Memory B cell (primary cell): ENCODE results near the gene BUD23.
A peak's percentile ranks its signal among the peaks of the same experiment; 100 is the strongest.

Experiments
- ATAC-seq: fragments of 150-1000 bp; cut with Tn5 transposase; 2 replicates; pipeline ENCODE4 v1.10.0; 2021; ENCODE audit warnings: low read depth, mild to moderate bottlenecking, moderate library complexity
- DNase-seq, 2 donors: peaks; one replicate each; pipeline ENCODE4 v3.0.0; 2022; ENCODE audit warnings: low spot score in 2 of 2
- H3K27ac Mint-ChIP-seq: one replicate; pipeline ENCODE4 v1.8.0; 2022; ENCODE audit warnings: mild to moderate bottlenecking, moderate library complexity, mixed read lengths
- H3K27me3 Mint-ChIP-seq: one replicate; pipeline ENCODE4 v1.8.0; 2022; ENCODE audit warnings: mixed read lengths
- H3K36me3 Mint-ChIP-seq: one replicate; pipeline ENCODE4 v1.8.0; 2022; ENCODE audit warnings: mild to moderate bottlenecking, mixed read lengths
- H3K4me1 Mint-ChIP-seq: one replicate; pipeline ENCODE4 v1.8.0; 2022; ENCODE audit warnings: mixed read lengths
- H3K4me3 Mint-ChIP-seq: one replicate; pipeline ENCODE4 v1.8.0; 2022; ENCODE audit warnings: mild to moderate bottlenecking, moderate library complexity, mixed read lengths
- H3K9me3 Mint-ChIP-seq: one replicate; pipeline ENCODE4 v1.8.0; 2022; ENCODE audit warnings: mixed read lengths

BUD23 gene

DNA sequence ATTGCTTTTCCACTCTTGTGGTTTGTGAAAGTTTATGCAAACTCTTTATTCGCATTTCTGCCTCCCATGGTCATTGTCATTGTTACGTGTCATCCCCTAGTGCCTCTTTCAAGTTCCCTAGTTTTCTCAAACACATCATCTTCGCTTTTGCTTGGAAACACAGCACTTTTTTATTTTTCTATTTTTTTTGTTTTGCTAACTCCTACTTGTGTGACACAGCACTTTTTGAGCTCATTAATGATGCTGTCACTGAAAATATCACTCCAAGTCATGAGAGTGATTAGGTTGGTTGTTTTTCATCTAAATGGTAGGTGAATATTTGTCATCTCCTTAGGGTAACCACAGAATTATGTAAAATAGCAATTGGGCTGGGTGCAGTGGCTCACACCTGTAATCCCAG, 44.6 kb downstream of the BUD23 start:
- Mint-ChIP-seq H3K27ac (no peak overlapping the region), H3K27me3 (peaks cover 9% of the 10 kb centered on the region), H3K4me1 (no peaks in the 10 kb centered on the region), H3K4me3 (no peak overlapping the region), H3K36me3 (no peaks in the 10 kb centered on the region), H3K9me3 (no peaks in the 10 kb centered on the region)
- no peak for DNase-seq
- no peak for ATAC-seq

DNA sequence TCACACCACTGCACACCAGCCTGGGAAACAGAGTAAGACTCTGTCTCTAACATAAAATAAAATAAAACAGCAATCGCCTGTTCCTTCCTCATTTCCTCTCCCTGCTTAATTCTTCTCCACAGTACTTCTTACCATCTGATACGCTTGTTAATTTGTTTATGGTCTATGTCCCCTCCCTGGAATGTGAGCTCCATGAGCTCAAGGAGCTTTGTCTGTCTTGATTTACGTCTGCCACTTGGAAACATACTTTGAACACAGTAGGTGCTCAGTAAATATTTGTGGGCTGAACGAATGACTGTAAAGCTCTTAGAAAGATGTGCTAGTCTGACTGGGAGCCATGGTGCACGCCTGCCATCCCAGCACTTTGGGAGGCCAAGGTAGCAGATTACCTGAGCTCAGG, 45.2 kb downstream of the BUD23 start:
- Mint-ChIP-seq H3K36me3 (no peaks in the 10 kb centered on the region), H3K4me3 (no peak overlapping the region), H3K27ac (no peak overlapping the region), H3K9me3 (no peaks in the 10 kb centered on the region), H3K27me3 (peaks cover 9% of the 10 kb centered on the region), H3K4me1 (no peaks in the 10 kb centered on the region)
- ATAC-seq (no peak), DNase-seq (no peak)

DNA sequence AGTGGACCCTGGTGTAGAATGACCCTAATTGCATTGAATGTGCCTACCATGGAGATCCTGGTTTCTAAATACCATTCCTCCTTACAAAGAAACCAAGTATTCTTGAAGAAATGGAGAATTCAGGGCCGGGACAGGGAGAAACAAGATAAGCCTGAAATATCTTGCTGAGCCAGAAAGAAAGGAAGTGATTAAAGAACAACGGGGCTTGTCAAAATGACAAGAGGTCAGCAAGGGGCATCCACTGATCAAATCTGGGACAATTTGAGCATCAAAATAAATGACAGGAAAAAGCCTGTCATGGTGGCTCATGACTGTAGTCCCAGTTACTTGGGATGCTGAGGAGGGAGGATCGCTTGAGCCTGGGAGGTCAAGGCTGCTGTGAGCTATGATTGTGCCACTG, 47.1 kb downstream of the BUD23 start:
- no peak overlapping the region for H3K4me3 Mint-ChIP-seq
- peaks cover 8% of the 10 kb centered on the region for H3K27me3 Mint-ChIP-seq
- no peaks in the 10 kb centered on the region for H3K9me3 Mint-ChIP-seq
- no peak for ATAC-seq
- H3K36me3 Mint-ChIP-seq = no peaks in the 10 kb centered on the region
- DNase-seq = no peak
- peaks cover 4% of the 10 kb centered on the region for H3K4me1 Mint-ChIP-seq
- no peak overlapping the region for H3K27ac Mint-ChIP-seq

DNA sequence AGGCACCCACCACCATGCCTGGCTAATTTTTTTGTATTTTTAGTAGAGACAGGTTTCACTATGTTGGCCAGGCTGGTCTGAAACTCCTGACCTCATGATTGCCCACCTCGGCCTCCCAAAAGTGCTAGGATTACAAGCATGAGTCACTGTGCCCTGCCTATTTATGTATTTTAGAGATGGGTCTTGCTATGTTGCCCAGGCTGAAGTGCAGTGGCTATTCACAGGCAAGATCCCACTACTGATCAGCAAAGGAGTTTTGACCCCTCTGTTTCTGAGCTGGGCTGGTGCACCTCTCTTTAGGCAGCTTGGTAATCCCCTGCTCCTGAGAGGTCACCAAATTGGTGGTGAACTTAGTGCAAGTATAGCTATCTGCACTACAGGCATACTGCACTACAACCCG, 49.0 kb downstream of the BUD23 start:
- H3K36me3 Mint-ChIP-seq = no peaks in the 10 kb centered on the region
- DNase-seq (no peak), ATAC-seq (no peak)
- H3K9me3 Mint-ChIP-seq = no peaks in the 10 kb centered on the region
- H3K27me3 Mint-ChIP-seq = peaks cover 8% of the 10 kb centered on the region
- H3K4me1 Mint-ChIP-seq = peaks cover 4% of the 10 kb centered on the region
- H3K27ac Mint-ChIP-seq = no peak overlapping the region
- no peak overlapping the region for H3K4me3 Mint-ChIP-seq

DNA sequence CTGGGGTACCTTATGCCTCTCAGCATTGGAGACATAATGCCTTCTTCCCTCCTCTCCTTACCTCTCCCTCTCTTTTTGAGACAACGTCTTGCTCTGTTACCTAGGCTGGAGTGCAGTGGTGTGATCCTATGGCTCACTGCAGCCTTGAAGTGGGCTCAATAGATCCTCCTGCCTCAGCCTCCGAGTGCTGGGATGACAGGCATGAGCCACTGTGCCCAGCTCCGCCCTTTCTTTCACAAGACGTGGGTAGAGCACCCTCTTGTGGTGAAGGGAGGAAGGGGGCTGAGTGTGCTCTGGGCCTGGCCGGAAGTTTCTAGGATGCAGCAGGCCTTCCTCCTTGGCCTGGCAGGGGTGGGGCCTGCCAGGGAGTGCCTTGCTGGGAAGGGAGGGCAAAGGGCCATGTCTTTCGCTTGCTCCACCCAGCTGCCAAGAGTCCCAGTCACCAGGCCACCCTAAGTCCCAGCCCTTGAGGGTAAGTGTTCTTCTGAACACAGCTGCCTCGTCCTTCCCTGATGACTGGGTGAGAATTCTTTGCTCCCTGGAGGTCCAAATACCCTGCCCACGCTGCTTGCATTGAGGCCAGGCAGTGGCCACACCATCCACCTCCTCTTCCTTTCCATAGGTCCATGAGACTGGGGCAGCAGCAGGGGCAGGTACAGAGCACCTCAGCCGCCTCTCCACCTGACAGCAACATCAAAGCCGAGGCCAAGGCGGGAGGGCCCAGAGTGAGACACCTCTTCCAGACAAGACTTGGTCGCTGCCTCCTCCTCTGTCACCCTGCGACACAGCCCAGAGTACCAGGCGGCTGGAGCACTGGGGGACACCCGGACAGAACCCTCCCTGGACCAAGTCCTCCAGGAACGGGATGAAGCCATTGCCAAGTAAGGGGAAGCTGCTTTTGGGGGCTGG, 51.5 kb downstream of the BUD23 start:
- no peak overlapping the region for H3K27ac Mint-ChIP-seq
- H3K4me3 Mint-ChIP-seq = no peak overlapping the region
- H3K27me3 Mint-ChIP-seq = peaks cover 2% of the 10 kb centered on the region
- no peaks in the 10 kb centered on the region for H3K9me3 Mint-ChIP-seq
- ATAC-seq = peak; percentile 23
- H3K4me1 Mint-ChIP-seq = peaks cover 9% of the 10 kb centered on the region
- peak; percentile 68 to 71 for DNase-seq
- H3K36me3 Mint-ChIP-seq = no peaks in the 10 kb centered on the region

DNA sequence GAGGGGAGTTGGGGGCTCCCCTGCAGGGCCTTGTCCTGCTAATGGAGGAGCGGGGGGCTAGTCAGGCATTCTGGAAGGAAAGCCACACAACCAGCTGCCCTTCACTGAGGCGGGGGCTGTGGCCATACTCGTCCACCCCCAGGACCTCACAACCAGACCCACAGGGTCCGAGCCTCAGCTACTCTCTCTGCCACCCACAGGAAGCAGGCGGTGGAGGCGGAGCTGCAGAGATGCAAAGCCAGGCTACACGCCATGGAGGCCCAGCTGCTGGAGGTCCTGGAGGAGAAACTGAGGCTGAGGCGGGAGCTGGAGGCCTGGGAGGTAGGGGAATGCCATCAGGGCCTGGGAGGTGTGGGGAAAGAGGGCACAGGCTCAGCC, 52.1 kb downstream of the BUD23 start:
- no peaks in the 10 kb centered on the region for H3K36me3 Mint-ChIP-seq
- DNase-seq (no peak), ATAC-seq (no peak)
- H3K27me3 Mint-ChIP-seq = no peaks in the 10 kb centered on the region
- H3K4me3 Mint-ChIP-seq = no peak overlapping the region
- no peaks in the 10 kb centered on the region for H3K9me3 Mint-ChIP-seq
- H3K27ac Mint-ChIP-seq = no peak overlapping the region
- H3K4me1 Mint-ChIP-seq = peaks cover 9% of the 10 kb centered on the region

DNA sequence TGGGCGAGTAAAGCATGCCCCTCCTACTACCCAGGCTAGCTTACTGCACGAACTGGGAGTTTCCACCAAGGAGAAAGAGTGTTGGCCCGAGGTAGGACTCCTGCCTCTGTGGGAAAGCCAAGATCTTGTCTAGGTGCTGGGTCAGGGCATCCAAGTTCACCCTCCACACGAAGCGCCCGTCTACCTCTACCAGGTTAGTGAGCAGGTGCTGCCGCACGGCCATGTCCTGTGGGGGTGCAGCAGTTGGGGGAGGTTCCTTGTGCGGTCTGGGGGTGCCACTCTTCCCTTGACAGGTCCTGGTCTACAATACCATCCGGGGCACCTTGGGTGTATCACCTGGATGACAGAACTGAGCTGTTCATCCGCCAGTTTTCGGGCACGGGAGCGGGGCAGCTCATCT, 53.5 kb downstream of the BUD23 start:
- Mint-ChIP-seq H3K27ac (no peak overlapping the region), H3K27me3 (no peaks in the 10 kb centered on the region), H3K4me3 (peak overlapping the region; percentile 96), H3K9me3 (no peaks in the 10 kb centered on the region), H3K4me1 (peaks cover 9% of the 10 kb centered on the region), H3K36me3 (no peaks in the 10 kb centered on the region)
- no peak for ATAC-seq
- DNase-seq = no peak

DNA sequence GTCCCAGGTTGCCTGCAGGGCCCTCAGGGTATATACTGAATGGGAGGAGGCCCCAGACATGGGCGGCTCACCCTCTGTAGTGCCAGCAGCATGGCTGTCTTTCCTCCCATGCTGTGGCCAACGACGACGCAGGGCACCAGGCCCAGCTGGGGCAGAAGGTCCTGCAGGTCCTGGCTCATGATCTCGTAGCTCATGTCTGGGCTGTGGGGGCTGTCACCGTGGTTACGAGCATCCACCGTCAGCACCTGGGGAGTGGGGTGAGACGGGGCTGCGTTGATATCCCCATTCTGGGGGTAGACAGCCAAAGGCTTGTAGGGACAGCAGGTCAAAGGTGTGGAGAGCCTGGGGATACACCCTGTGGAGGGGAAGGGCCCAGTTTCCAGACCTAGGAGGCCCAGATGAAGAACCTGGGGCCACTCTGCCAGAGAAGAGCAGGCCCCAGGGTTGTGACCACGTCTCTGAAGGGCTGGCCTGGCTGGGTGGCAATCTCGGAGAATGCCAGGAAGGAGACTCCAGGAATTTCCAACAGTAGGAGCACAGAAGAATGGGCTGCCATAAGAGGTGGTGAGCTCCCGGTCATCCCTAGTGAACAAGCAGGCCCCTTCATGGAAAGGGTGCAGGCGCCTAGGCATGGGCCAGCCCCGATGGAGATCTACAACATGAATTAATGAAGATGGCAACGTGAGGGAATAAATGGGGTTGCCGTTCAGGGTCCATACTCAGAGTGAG, 54.3 kb downstream of the BUD23 start:
- Mint-ChIP-seq H3K4me1 (peaks cover 13% of the 10 kb centered on the region), H3K4me3 (peak overlapping the region; percentile 96), H3K27me3 (no peaks in the 10 kb centered on the region), H3K27ac (peak overlapping the region; percentile 93), H3K36me3 (no peaks in the 10 kb centered on the region), H3K9me3 (no peaks in the 10 kb centered on the region)
- DNase-seq = no peak
- ATAC-seq = no peak

DNA sequence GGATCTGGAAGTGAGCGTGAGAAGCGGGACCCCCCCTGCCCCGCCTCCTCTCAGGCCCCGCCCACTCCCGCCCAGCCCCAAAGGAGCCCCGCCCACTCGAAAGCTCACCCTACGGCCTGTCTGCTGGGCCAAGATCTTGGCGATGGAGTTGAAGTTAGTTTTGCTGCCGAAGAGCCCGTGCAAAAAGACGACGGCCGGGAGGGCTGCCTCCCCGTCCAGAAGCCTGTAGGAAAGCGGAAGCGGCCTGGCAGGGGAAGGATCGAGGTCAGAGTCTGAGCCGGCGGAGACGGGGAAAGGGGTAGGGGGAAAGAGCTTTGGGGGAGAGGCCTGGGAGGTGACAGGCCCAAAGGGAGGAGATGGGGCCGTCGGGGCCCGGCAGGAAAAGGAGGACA, 54.8 kb downstream of the BUD23 start:
- ATAC-seq = peak; percentile 11
- H3K36me3 Mint-ChIP-seq = no peaks in the 10 kb centered on the region
- peak overlapping the region; percentile 93 for H3K27ac Mint-ChIP-seq
- H3K27me3 Mint-ChIP-seq = no peaks in the 10 kb centered on the region
- no peaks in the 10 kb centered on the region for H3K9me3 Mint-ChIP-seq
- DNase-seq = peak in 1 of 2 donors; percentile 42
- peaks cover 17% of the 10 kb centered on the region for H3K4me1 Mint-ChIP-seq
- H3K4me3 Mint-ChIP-seq = peak overlapping the region; percentile 96

DNA sequence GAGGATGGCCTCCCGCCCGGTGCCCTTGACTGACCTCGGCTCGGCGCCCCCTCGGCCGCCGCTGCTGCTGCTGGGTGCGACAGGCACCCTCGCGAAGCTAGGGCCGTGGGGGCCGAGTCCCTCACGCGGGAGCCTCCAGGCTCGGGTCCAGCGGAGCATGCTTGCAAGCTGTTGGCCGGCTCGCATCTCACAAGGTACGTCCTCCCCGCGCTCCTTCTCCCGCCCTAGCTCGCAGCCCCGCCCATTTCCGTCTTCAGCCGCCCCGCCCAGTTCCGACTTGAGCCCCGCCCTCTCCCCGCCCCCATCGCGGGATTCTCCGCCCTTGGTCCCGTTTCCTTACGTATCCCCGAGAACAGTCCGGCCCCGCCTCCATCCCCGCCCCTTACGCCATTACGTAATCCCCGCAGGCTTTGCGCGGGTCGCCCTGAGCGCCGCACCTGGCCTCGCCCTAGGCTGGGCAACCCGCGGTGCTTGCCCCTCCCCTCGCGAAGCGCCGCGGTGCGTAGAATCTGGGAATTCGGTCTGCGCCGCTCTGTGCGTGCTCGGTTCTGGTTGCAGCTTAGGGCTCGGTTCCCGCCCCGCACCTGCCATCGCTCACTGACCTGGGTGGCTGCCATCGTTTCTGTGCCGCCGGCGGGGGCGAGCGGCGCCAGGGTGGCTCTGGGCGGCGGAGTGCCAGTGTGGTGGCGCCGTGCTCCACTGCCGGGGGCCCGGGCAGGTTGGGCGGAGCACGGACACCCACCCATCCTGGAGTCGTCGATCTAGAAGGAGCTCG, 55.4 kb downstream of the BUD23 start, which contains the start of gene ABHD11:
Gene ABHD11, minus strand, starts transcription at position 191 of the 775 bp plus-strand sequence. Its CDS starts 32 bp downstream, at position 159.
- DNase-seq = peak; percentile 99
- Mint-ChIP-seq H3K27me3 (no peaks in the 10 kb centered on the region), H3K36me3 (no peaks in the 10 kb centered on the region), H3K4me1 (peaks cover 23% of the 10 kb centered on the region), H3K4me3 (peak within 1 kb of the TSS; percentile 96), H3K27ac (peak within 1 kb of the TSS; percentile 93), H3K9me3 (no peaks in the 10 kb centered on the region)
- ATAC-seq = peak; percentile 84

DNA sequence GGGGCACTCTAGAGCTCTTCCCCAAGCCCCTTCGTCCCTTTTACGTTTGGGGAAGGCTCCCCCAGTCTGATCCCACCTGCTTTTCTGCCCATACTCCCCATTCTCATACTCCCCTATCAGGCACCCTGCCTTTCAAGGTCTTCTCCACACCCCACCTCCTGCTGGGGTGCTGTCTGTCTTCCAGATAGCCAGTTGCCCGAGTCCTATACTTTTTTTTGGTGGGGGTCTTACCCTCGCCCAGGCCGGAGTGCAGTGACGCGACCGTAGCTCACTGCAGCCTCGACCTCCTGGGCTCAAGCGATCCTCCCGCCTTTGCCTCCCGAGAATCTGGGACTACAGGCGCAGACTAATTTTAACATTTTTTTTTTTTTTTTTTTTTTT, 56.0 kb downstream of the BUD23 start:
- H3K27me3 Mint-ChIP-seq = no peaks in the 10 kb centered on the region
- H3K4me3 Mint-ChIP-seq = peak overlapping the region; percentile 96
- no peaks in the 10 kb centered on the region for H3K36me3 Mint-ChIP-seq
- peak overlapping the region; percentile 93 for H3K27ac Mint-ChIP-seq
- DNase-seq (no peak), ATAC-seq (no peak)
- H3K4me1 Mint-ChIP-seq = peaks cover 23% of the 10 kb centered on the region
- no peaks in the 10 kb centered on the region for H3K9me3 Mint-ChIP-seq

DNA sequence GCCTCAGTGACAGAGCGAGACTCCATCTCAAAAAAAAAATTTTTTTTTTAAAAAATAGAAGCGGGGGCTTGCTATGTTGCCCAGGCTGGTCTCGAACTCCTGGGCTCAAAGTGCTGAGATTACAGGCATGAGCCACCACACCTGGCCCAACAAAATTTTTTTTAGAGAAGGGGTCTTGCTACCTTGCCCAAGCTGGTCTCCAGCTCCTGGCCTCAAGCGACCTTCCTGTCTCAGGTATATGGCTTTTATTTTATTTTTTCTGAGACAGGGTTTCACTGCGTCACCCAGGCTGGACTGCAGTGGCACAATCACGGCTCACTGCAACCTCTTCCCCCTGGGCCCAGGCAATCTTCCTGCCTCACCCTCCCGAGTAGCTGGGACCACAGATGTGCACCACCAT, 56.8 kb downstream of the BUD23 start:
- DNase-seq (no peak), ATAC-seq (no peak)
- Mint-ChIP-seq H3K4me3 (peak overlapping the region; percentile 15), H3K27ac (no peak overlapping the region), H3K27me3 (no peaks in the 10 kb centered on the region), H3K4me1 (peaks cover 19% of the 10 kb centered on the region), H3K9me3 (no peaks in the 10 kb centered on the region), H3K36me3 (no peaks in the 10 kb centered on the region)

DNA sequence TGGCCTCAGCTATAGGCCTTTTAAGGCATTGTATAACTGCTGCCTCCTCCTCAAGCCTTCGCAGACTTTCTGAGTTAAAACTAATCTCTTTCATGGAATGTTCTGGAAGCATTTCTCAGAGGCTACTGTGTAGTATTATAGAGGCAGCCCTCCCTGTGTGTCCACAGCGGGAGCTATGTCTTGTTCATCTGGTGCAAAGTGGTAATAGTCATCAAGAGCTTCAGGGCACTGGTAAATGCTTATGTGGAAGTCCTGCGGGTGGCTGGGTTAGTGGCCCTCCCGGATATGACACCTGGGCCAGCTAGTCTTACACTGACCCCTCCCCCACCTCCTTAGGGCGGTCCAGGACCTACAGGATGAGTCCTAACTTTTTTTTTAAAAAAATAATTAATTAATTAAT, 57.4 kb downstream of the BUD23 start:
- H3K27ac Mint-ChIP-seq = no peak overlapping the region
- no peak for DNase-seq
- H3K36me3 Mint-ChIP-seq = no peaks in the 10 kb centered on the region
- H3K4me1 Mint-ChIP-seq = peaks cover 19% of the 10 kb centered on the region
- no peak for ATAC-seq
- no peaks in the 10 kb centered on the region for H3K9me3 Mint-ChIP-seq
- H3K4me3 Mint-ChIP-seq = no peak overlapping the region
- no peaks in the 10 kb centered on the region for H3K27me3 Mint-ChIP-seq

DNA sequence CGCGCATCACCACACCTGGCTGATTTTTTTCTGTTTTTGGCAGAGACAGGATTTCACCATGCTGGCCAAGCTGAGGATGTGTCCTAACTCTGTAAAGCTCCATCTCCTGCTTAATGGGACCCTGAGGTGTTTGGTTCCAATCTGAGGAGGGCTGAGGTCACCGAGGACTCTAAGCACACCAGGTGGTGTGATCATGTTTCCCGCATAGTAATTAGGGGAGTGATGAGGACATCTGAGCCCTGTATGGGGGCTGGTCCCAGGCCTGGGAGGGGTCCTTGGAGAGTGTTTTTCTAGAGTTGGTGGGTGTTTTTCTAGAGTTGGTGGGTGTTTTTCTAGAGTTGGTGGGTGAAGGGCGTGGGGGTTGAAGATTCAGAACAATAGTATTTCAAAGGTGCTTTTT, 58.2 kb downstream of the BUD23 start:
- DNase-seq (no peak), ATAC-seq (no peak)
- H3K36me3 Mint-ChIP-seq = no peaks in the 10 kb centered on the region
- H3K4me3 Mint-ChIP-seq = no peak overlapping the region
- H3K27me3 Mint-ChIP-seq = no peaks in the 10 kb centered on the region
- H3K9me3 Mint-ChIP-seq = no peaks in the 10 kb centered on the region
- H3K27ac Mint-ChIP-seq = no peak overlapping the region
- peaks cover 19% of the 10 kb centered on the region for H3K4me1 Mint-ChIP-seq
